ENCODE data around the gene CNTN5.

CNTN5 gene

DNA sequence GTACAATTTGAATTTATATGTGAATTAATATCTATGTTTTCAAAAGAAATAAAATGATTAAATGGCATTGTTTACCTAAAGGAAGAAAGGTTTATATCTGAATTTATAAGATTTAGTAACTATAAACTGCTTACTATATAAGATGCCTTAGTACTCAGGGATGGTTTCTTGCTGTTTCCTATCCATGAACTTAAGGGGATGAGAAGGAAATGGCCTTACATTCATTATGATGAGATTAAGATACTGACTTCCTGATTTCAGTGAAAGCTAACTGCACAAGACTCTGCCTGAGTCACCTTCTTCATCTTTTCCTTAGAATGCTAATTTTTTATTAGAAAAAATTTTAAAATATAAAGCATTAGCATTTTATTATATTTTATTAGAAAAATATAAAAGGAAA, 1060.1 kb downstream of the CNTN5 start:
- DNase-seq (ENCODE audit: low read depth in 2 of 2), result no peak

- DNase-seq (ENCODE audit: low read depth in 2 of 2), result no peak
Observed at GRCh38 chr11:100093698-100094097, 1072.9 kb downstream of the CNTN5 start.

GRCh38 chr11:100094121-100094865, 1073.5 kb downstream of the CNTN5 start:
- no peak for DNase-seq (ENCODE audit: low read depth in 2 of 2)

- DNase-seq (ENCODE audit: low read depth in 2 of 2), result no peak
Observed at GRCh38 chr11:100095809-100096208, 1075.1 kb downstream of the CNTN5 start.

DNA sequence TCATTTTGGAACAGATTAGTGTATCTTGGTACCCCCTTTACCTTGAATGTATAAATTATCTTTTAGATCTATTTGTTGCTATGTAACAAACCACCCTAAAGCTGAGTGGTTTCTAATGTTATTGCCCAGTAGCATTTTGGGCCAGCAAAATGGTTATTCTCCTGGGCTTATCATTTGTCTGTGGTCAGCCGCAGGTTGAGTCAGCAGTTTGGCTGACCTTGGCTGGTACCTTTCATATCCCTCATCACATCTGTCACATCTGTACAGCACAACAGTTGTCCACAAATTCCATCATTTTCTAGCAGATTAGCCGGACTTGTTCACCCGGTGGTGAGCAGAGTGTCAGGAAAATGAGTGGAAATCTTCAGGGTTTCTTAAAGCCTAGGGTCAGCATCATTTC, 1077.8 kb downstream of the CNTN5 start:
- no peak for DNase-seq (ENCODE audit: low read depth in 2 of 2)

DNA sequence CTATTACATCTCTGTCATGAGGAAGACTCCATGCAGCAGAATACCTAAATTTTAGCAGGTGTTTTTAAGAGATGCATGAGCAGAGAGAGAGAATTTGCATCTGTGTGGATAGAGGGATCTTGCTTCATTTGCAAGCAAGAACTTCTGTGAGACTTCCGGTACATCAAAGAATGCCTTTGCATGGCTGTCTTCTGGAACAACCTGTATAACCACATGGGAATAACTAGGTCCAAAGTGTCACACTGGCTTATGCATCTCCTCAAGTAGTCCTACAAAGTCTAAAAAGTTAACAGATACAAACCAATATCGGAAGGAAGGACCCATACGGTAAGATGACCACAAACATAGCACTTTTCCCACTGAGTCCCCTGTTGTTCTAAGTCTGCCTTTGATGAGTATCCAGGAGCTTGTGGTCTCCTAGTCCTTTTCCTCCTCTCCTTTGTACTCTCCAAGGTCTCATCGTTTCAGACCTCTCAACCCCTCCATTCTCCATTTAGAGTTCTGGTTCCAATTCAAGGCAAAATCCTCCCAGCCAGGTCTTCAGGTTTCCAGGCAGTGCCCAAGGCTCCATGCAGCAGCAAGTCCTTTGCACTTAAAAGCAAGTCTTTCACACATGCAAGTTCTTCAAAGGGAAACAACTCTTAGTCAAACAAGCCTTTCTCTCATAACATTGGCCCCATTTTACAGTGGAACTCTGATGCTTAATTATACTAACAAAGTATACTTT, 1084.7 kb downstream of the CNTN5 start:
- DNase-seq (ENCODE audit: low read depth in 2 of 2), result no peak

DNA sequence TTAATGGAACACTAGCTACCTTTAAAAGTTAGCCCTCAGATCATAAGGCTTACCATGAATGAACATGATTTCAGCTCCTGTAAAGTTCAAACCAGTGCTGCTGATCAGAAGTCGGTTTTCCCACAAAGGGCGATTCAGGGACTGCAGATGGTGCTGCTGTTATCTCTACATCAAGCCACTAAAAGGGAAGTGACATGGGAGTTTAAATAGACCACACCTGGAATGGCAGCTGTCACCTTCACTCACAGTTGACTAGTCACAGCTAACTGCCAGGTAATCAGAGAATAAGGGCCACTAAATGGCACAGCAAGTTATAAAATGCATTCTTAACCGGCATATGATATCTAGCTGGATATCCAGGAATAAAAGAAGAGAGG, 1085.2 kb downstream of the CNTN5 start:
- no peak for DNase-seq (ENCODE audit: low read depth in 2 of 2)

DNA sequence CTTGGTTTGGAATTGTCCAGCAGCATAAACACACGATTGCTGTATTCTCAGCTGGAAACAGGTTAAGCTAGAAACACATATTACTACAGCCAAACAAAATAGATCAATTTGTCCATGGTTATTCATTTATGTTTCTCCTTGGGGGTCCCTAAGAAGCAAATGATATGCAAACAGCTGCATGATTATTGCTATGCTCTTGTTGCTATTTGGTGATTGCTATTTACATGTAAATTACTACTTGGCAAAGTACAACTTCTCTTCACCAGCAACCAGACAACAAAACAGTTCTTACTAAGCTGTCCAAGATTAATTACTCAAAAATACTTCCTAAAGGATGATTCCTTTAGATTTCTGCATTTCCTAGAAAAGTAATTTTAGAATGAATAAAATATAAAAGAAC, 1098.4 kb downstream of the CNTN5 start:
- DNase-seq (ENCODE audit: low read depth in 2 of 2), result no peak

DNA sequence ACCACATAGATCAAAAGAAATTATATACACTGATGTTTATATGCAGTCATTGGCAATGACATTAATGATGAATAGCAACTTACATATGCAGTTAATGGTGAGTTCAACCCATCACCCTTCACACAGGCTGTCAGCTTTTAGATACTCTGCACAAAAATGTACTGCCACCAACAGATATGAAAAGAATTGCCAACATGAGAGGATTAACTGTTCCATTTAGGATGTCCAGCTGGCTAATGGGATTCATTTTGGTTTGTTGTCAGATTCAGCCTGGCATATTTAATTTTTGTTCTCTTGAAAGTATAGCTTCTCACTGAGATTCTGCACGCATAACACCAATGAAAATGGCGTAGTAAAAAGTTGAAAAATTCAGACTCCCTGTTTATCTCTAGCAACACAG, 1112.4 kb downstream of the CNTN5 start:
- no peak for DNase-seq (ENCODE audit: low read depth in 2 of 2)

GRCh38 chr11:100141201-100141600, 1120.5 kb downstream of the CNTN5 start:
- no peak for DNase-seq (ENCODE audit: low read depth in 2 of 2)

DNA sequence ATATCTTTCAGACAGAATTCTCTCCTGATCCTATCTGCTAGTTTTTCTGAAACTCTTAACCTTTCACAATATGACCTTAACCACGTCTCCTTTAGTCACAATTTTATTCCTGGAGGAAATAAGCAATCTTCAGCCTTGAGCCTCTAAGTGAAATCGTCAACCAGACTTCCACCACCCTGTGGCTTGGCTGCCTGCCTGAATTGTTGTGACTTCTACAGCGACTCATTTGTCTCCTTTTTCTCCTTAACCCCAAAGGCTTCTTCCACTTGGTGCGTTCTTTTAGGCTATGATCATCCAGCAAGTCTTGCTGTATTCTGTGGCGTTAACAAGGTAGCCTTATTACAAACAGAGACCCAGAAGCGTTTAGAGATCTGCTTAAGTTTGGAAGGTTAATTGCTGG, 1131.2 kb downstream of the CNTN5 start:
- DNase-seq (ENCODE audit: low read depth in 2 of 2), result no peak

- DNase-seq (ENCODE audit: low read depth in 2 of 2), result no peak
Observed at GRCh38 chr11:100152766-100153165, 1132.0 kb downstream of the CNTN5 start.

DNA sequence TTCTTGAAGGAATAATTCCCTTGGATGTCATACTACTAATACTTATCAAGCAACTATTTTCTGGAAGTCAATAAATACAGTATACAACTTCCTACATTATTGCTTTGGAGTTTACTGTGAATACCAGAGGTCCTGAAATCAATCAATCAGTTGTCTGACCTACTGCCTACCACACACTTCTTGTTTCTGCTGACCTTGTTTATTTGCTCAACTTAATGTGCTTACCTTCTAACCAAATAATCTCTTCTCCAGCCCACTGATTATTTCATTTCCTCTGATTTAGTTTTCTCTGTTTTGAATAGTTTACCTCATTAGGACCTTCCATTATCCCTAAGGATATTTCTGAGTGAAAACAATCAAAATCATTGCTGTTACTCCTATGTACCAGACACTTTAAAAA, 1142.7 kb downstream of the CNTN5 start:
- no peak for DNase-seq (ENCODE audit: low read depth in 2 of 2)

DNA sequence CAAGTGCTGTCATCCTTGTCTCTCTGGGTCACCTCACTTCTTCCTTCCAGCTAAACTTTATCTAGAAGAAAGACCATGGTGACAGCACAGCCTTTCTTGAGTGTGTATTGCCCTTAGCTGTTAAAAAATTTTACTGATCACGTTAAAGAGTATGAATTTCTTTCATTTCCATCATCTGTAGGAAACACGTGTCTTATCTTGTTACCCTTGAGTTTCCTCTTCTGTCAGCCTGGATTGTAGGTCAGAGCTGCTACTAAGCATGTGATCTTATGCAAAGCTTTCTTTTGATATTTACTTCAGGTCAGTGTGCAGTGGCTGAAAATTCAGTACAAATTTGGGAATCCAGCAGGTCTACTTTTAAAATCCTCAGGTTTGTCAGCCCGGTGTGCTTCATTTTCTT, 1154.1 kb downstream of the CNTN5 start:
- no peak for DNase-seq (ENCODE audit: low read depth in 2 of 2)

GRCh38 chr11:100176456-100176855, 1155.7 kb downstream of the CNTN5 start:
- no peak for DNase-seq (ENCODE audit: low read depth in 2 of 2)

- DNase-seq (ENCODE audit: low read depth in 2 of 2), result no peak
Observed at GRCh38 chr11:100177651-100178050, 1156.9 kb downstream of the CNTN5 start.

GRCh38 chr11:100182350-100182749, 1161.6 kb downstream of the CNTN5 start:
- DNase-seq (ENCODE audit: low read depth in 2 of 2), result no peak

DNA sequence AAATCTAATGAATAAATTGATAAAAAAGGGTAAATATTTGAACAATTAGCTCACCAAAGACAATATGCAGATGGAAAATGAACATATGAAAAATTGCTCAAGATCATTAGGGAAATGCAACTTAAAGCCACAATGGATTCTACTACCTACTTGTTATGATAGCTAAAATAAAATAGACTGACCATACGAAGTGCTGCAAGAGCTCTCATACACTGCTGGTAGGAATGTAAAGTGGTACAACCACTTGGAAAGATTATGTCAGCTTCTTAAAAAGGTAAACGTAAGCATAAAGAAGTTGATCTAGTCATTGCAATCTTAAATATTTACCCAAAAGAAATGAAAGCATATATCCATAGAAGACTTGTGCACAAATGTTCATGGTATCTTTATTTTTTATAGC, 1162.2 kb downstream of the CNTN5 start:
- no peak for DNase-seq (ENCODE audit: low read depth in 2 of 2)

DNA sequence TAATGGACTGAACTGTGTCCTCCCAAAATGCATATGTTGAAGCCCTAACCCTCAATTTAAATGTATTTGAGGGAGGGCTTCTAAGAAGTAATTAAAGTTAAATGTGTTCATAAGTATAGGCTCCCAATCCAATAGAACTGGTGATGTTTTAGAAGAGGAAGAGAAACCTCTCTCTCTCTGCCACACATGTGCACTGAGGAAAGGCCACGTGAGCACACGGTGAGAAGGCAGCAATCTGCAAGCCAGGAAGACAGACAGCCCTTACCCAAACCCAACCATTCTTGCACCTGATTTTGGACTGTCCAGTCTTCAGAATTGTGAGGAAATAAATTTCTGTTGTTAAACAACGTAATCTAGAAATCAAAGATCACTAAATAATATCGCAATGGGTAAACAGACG, 1164.8 kb downstream of the CNTN5 start:
- DNase-seq (ENCODE audit: low read depth in 2 of 2), result no peak

DNA sequence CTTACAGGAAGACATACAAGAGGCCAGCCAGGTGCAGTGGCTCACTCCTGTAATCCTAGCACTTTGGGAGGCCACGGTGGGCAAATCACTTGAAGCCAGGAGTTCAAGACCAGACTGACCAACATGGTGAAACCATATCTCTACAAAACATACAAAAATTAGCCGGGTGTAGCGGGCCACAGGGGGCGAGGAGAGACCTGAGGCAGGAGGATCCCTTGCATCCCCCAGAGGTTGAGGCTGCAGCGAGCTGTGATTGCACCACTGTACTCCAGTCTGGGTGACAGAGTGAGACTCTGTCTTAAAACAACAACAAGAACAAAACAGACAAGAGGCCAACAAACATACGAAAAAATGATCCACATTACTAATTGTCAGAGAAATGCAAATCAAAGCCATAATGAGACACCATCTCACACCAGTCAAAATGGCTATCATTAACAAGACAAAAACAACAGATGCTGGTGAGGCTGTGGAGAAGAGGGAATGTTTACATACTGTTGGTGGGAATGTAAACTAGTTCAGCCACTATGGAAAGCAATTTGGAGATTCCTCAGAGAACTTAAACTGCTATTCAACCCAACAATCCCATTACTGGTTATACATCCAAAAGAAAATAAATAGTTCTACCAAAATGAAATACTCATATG, 1167.5 kb downstream of the CNTN5 start:
- no peak for DNase-seq (ENCODE audit: low read depth in 2 of 2)

DNA sequence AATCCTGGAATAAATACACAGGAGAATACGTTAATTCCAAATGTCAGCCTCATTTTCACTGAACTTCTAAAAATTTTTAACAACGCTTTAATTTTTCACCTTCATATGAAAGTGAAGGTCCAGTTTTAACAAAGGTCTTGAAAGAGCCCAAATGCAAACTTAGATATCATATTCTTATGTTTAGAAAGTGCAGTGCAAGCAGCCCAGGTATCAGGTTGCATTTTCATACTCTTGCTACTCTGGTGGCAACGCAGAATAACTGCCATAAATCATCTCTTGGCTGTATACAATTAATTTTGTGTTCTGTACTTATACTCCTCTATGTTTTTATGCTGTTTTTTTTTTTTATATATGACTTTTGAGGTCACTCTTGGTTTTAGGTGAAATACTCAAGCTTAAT, 1169.6 kb downstream of the CNTN5 start:
- no peak for DNase-seq (ENCODE audit: low read depth in 2 of 2)

GRCh38 chr11:100192181-100192580, 1171.4 kb downstream of the CNTN5 start:
- DNase-seq (ENCODE audit: low read depth in 2 of 2), result no peak

DNA sequence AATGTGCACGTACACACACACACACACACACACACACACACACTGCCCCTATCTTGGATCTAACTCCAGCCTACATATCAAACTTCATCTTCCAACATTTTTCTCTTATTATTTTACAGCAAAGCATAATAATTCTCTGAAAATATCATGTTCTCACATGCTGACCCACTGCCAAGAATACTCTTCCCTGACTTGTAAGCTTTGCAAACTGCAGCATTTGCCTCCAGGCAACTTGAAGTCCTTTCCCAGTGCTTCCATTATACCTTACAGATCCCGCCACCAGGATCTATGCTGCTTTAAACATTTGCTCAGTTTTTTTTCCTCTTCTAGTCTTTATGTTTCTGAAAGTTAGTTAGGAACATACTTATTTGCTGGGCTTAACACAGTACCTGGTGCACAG, 1183.0 kb downstream of the CNTN5 start:
- DNase-seq (ENCODE audit: low read depth in 2 of 2), result no peak

Data from stimulated activated CD8-positive, alpha-beta memory T cell treated with anti-CD3 and anti-CD28 coated beads, Interleukin-15, amount 100 ng/mL, for 4 hours (primary cell).